SU-DHL-6 (cell line): ENCODE data around the gene MYMX.

ENCODE experiments used
- H2AFZ ChIP-seq: fragments of 200-600 bp; sonication (generic); 2 replicates; pipeline ENCODE4 v1.6.1; 2014; ENCODE audit warnings: low read depth, mild to moderate bottlenecking, moderate library complexity, mixed read lengths, antibody characterized with exemption, low read length; ENCODE audit not compliant: severe bottlenecking
- H3F3A ChIP-seq: fragments of 200-600 bp; shearing (Covaris generic); 2 replicates; pipeline ENCODE4 v1.6.0; 2016; ENCODE audit warnings: antibody characterized with exemption, mild to moderate bottlenecking; ENCODE audit not compliant: insufficient read depth
- H3K27ac ChIP-seq: fragments of 200-600 bp; sonication (generic); 2 replicates; pipeline ENCODE4 v1.5.1; 2016; ENCODE audit warnings: low read depth, mild to moderate bottlenecking, low read length, moderate library complexity, mixed read lengths
- H3K27me3 ChIP-seq: fragments of 200-600 bp; sonication (generic), shearing (Covaris generic); 2 replicates; pipeline ENCODE4 v1.6.0; 2014; ENCODE audit warnings: mild to moderate bottlenecking, low read length
- H3K36me3 ChIP-seq: fragments of 200-600 bp; sonication (generic); 2 replicates; pipeline ENCODE4 v1.6.1; 2014; ENCODE audit warnings: mild to moderate bottlenecking, low read length, mixed read lengths
- H3K4me2 ChIP-seq: fragments of 300-600, 200-600 bp; shearing (Covaris generic), sonication (generic); 2 replicates; pipeline ENCODE4 v1.6.0; 2014; ENCODE audit warnings: low read length, low read depth, mild to moderate bottlenecking; ENCODE audit not compliant: poor library complexity, severe bottlenecking
- H3K4me3 ChIP-seq: fragments of 200-600 bp; sonication (generic); 2 replicates; pipeline ENCODE4 v1.5.1; 2014; ENCODE audit warnings: antibody characterized with exemption, low read length, mild to moderate bottlenecking, mixed read lengths; ENCODE audit not compliant: insufficient read depth, poor library complexity, severe bottlenecking
- H3K79me2 ChIP-seq: fragments of 200-600 bp; sonication (generic); 2 replicates; pipeline ENCODE4 v1.6.1; 2014; ENCODE audit warnings: mild to moderate bottlenecking, low read length, moderate library complexity; ENCODE audit not compliant: insufficient read depth
- H3K9ac ChIP-seq: fragments of 200-600 bp; sonication (generic); 2 replicates; pipeline ENCODE4 v1.7.0; 2014; ENCODE audit warnings: mild to moderate bottlenecking, low read length
- H3K9me2 ChIP-seq: fragments of 200-600 bp; sonication (generic); replicated peaks from 2 replicates; pipeline ENCODE4 v1.6.1; 2014; ENCODE audit warnings: low read length; ENCODE audit not compliant: insufficient read depth
- H3K9me3 ChIP-seq: fragments of 200-600 bp; sonication (generic); 2 replicates; pipeline ENCODE4 v1.6.1; 2014; ENCODE audit warnings: low read length, mixed read lengths; ENCODE audit not compliant: insufficient read depth
- H4K20me1 ChIP-seq: fragments of 200-600 bp; sonication (generic); 2 replicates; pipeline ENCODE4 v1.6.1; 2014; ENCODE audit warnings: low read depth, mild to moderate bottlenecking, antibody characterized with exemption, low read length, moderate library complexity, mixed read lengths
- EZH2phosphoT487 ChIP-seq: fragments of 200-600 bp; sonication (generic), shearing (Covaris generic); conservative IDR thresholded peaks from 2 replicates; pipeline ENCODE4 v1.6.1; 2018; ENCODE audit warnings: mild to moderate bottlenecking, antibody characterized with exemption, low read length, moderate library complexity, mixed read lengths
- TF ChIP-seq, protein P1 (sequence below): fragments of 200-600 bp; sonication (generic); IDR thresholded peaks from one replicate; pipeline ENCODE4 v1.5.1; 2017; ENCODE audit warnings: antibody characterized with exemption, mild to moderate bottlenecking, low read length, moderate library complexity; ENCODE audit not compliant: insufficient read depth, poor library complexity, severe bottlenecking

The MYMX gene

DNA sequence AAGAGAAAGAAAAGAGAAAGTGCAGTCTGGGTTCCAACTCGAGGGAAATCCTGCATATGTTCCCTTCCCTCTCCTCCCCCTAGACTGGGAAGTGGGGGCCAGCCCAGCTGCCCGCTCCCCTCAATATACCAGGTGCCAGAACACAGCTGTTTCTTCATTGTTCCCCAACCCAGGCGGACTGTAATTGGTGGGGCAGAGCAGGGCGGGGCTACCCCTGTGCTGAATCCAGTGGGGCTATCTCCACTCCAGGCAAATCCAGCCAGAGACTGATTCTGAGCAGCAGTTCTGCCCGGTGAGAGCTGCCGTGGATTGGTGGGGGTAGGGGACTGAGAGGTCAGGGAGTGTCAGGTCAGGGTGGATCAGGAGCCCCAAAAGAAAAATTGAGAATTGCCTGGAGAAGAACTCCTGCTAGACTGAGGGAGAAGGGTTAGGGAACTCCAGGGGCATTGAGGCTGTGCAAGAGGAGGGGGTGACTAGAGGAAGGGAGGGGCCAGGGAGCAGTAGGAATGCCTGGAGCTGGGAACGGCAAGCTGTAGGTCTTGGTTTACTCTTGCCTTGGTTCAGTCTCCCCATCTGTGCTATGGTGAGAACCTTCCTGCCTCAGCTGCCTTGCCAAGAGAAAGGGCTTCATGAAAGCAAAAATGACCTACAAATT lies at the start of gene MYMX:
Gene MYMX (plus strand): TSS at position 250 of the 655 bp plus-strand sequence. CDS start 546 bp downstream, outside the sequence.
- H3F3A ChIP-seq = peaks cover 14% of the 10 kb centered on the region
- no peaks in the 10 kb centered on the region for H3K9me3 ChIP-seq
- H3K79me2 ChIP-seq = no peaks in the 10 kb centered on the region
- no peaks in the 10 kb centered on the region for H3K9me2 ChIP-seq
- H3K4me3 ChIP-seq = no peak within 1 kb of the TSS
- no peak within 1 kb of the TSS for H3K4me2 ChIP-seq
- H3K9ac ChIP-seq = no peak within 1 kb of the TSS
- H3K27me3 ChIP-seq = no peaks in the 10 kb centered on the region
- H3K27ac ChIP-seq = no peak within 1 kb of the TSS
- no peak for TF ChIP-seq EZH2phosphoT487
- TF ChIP-seq, protein P1, sequence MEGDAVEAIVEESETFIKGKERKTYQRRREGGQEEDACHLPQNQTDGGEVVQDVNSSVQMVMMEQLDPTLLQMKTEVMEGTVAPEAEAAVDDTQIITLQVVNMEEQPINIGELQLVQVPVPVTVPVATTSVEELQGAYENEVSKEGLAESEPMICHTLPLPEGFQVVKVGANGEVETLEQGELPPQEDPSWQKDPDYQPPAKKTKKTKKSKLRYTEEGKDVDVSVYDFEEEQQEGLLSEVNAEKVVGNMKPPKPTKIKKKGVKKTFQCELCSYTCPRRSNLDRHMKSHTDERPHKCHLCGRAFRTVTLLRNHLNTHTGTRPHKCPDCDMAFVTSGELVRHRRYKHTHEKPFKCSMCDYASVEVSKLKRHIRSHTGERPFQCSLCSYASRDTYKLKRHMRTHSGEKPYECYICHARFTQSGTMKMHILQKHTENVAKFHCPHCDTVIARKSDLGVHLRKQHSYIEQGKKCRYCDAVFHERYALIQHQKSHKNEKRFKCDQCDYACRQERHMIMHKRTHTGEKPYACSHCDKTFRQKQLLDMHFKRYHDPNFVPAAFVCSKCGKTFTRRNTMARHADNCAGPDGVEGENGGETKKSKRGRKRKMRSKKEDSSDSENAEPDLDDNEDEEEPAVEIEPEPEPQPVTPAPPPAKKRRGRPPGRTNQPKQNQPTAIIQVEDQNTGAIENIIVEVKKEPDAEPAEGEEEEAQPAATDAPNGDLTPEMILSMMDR = no peak
- H3K36me3 ChIP-seq = no peaks in the 10 kb centered on the region
- H2AFZ ChIP-seq = no peak within 1 kb of the TSS
- H4K20me1 ChIP-seq = no peaks in the 10 kb centered on the region

GRCh38 chr6:44167567-44167966 lies 49.2 kb upstream of the MYMX start:
- H3K27me3 ChIP-seq = no peaks in the 10 kb centered on the region
- H3K4me2 ChIP-seq = no peak overlapping the region
- TF ChIP-seq, protein P1 = no peak
- TF ChIP-seq EZH2phosphoT487 = no peak
- no peaks in the 10 kb centered on the region for H3K9me3 ChIP-seq
- no peaks in the 10 kb centered on the region for H3K79me2 ChIP-seq
- H4K20me1 ChIP-seq = no peaks in the 10 kb centered on the region
- no peak overlapping the region for H3K27ac ChIP-seq
- no peak overlapping the region for H2AFZ ChIP-seq
- H3K4me3 ChIP-seq = no peak overlapping the region
- H3K9me2 ChIP-seq = no peaks in the 10 kb centered on the region
- H3K36me3 ChIP-seq = no peaks in the 10 kb centered on the region
- H3F3A ChIP-seq = no peaks in the 10 kb centered on the region
- no peak overlapping the region for H3K9ac ChIP-seq

GRCh38 chr6:44169154-44169553 lies 47.6 kb upstream of the MYMX start:
- H3K9me3 ChIP-seq = no peaks in the 10 kb centered on the region
- H3K4me2 ChIP-seq = no peak overlapping the region
- no peaks in the 10 kb centered on the region for H3F3A ChIP-seq
- H3K9me2 ChIP-seq = no peaks in the 10 kb centered on the region
- H3K79me2 ChIP-seq = no peaks in the 10 kb centered on the region
- no peaks in the 10 kb centered on the region for H3K27me3 ChIP-seq
- H3K27ac ChIP-seq = no peak overlapping the region
- H3K36me3 ChIP-seq = no peaks in the 10 kb centered on the region
- no peaks in the 10 kb centered on the region for H4K20me1 ChIP-seq
- no peak overlapping the region for H2AFZ ChIP-seq
- no peak overlapping the region for H3K9ac ChIP-seq
- no peak for TF ChIP-seq EZH2phosphoT487
- TF ChIP-seq, protein P1 = no peak
- no peak overlapping the region for H3K4me3 ChIP-seq
